Raji (cell line): ENCODE results near the gene ADGRA3.

Experiments used
- POLR2A ChIP-seq: IDR thresholded peaks from 2 replicates; pipeline ENCODE4 v1.6.1; 2011; ENCODE audit warnings: low read depth, low read length, control low read depth; ENCODE audit not compliant: insufficient read depth

Gene ADGRA3

DNA sequence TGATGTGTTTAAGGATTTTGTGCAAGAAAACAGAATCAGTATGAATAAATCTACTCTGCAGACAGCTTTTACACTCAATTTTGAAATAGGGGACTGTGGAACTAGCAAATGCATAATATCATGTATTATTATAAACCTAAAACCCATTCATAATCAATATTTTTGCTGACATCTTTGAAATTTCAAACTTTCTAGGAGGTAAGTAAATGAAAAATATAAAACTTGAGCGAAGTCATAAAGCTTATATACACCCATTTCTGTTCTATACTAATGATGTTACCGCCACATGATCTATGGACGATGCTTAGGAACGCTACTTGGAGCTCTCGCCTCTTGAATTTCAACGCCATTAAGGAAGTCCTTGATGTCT is 38.1 kb downstream of the ADGRA3 start:
- TF ChIP-seq POLR2A: no peak

DNA sequence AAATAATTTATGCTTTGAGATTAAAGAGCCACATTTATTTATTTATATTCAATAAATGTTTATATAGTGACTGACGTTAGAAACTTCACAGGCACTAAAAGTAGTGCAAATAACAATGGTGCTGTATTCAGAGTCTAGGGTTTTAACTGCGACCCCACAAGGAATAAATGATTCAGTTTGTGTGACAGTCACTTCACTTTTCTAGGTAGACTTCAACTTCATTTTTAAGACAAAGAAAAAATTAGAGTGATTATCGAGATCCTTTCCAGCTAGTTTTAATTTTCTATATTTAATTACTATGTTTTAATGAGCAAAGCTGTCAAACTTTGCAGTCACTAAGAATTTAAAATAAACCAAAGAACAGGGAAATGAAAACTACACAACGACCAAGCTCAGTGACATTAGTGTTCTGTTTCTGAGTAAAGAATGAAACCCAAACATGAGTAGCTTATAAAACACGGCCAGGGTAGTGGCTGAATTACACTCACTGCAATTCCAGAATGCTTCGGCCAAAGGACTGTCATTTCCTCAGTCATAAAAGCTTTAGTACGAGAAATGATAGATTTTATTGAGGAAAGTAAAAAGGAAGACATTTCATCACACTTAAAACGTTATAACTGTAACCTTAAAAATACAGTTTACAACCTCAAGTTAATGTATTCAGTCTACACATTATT is 38.6 kb downstream of the ADGRA3 start:
- TF ChIP-seq POLR2A: no peak

DNA sequence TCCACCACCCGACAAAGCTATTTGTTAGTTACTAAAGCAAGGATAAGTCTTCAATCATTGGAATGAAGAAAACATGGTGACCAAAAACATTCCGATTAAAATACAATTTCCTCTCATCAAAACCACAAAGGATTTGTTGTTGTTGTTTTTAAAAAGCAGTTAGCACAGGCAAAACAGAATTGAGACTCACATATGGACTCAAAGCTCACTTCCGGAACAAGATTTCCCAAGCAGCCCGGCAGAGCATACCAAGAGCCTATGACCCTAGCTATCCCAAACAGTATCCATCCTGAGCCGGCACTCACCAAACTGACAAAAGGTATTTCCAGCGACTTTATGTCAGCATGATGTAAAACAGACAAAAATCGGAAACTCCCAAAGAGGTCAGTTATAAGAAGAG is 39.9 kb downstream of the ADGRA3 start:
- no peak for TF ChIP-seq POLR2A

DNA sequence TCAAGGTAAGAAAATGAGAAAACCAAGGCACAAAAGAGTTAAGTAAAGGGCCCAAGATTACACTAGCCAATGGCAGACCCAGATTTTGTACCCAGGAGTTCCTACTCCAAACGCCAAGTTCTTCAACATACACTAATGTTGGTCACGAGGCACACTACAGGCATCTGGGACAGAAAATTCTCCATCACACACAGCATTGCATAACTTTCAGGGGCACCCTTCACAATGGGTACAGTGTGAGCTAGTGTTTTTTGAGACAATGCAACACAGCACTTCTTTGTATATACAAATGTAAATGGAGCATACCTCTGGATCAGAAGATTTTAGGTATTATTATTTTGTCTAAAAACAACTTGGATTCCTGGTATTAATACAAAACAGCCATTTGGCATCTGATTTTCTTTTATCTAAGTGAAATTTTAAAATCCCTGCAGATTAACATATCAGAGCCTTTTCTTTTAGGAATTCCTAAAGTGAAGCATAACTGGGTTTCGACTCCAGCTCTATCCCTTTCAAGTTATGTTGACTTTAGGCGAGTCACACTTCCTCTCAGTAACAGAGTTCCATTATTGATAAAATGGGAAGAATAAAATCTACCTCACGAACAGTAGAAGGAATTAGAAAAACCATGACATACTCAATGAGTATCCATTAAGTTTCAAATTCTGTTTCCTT is 41.1 kb downstream of the ADGRA3 start:
- no peak for TF ChIP-seq POLR2A

DNA sequence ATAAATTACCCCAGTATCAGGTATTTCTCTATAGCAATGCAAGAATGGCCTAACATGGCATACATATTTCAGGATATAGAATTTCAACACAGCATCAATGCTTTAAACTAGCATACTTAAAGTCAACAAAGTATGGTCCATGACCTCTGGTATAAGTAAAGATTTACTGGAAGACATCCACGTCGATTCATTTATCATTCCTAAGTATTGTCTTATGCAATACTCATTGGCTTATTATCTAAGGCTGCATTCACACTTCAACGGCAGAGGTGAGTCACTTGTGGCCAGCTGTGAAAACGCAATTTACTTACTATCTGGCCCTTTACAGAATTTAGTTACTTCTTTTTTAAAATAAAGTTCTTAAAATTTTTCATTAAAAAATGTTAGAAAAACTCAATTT is 42.6 kb downstream of the ADGRA3 start:
- TF ChIP-seq POLR2A: no peak

DNA sequence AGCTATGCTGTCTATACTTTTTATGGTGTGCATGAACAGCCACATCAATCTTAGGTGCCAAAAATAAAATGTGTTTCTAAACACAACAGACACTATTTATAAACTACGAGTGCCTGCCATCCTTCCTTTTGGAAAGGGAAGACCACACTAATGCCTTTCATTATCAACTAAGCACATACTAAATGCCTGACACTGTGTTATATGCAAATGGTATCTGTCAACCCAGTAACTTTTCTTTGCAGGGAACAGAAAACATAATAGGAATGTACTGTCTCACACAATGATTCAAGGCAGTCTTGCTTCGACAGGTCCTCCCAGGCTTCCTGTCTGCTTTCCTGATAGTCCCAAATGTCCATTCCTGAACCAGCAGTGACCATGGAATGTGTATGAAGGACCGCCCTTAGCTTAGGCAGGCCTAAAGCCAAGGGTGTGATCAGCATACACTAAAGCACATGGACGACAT is 43.8 kb downstream of the ADGRA3 start:
- TF ChIP-seq POLR2A: no peak

DNA sequence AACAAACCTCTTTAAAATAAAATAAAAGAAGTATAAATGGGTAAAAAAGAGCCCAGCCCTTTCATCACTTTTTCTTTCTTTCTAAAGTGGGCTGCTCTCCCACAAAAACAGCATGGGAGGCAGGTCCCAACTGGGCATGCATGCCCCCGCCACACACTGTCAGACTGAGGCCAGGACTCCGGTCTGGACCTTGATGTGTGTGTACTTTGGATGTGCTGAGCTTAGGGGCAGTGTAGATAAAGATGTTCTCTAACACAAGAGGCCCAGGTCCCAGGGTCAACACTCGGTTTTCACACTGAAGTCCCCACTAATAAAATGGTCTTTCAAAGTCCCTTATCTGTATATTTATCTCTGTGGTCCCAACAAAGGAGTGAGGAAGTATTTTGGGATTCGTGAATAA is 44.4 kb downstream of the ADGRA3 start:
- TF ChIP-seq POLR2A: no peak

DNA sequence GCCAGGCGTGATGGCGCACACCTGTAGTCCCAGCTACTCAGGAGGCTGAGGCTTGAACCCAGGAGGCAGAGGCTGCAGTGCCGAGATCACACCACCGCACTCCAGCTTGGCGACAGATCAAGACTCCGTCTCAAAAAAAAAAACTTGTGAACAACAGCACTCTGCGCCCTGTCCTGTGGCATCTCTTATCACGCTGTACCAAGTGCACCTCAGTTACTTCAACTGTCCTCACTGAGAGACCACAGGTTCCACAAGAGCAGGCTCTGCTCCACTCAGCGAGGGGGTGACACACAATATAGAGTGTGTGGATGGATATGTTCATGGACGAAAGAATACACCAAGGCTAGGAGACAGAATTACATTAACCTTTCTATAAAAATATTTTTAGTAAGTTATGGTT is 49.3 kb downstream of the ADGRA3 start:
- no peak for TF ChIP-seq POLR2A

DNA sequence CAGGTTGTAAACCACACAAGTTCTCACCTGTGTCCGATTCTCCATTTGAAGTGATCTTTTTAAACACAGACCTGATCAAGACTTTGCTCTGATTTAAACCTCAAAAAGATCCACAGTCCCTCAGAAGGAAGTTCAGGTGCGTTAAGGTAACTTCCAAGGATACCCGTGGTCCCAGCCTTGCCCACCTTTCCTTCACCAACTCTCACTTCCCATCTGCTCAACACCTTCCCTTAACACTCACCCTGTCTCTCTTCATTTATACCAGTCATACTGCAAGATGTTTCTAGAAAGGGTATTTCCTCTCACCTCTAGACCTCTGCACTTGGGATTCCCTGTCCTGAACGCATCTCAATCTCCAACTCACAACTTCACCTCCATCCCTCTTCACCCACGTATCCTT is 49.9 kb downstream of the ADGRA3 start:
- no peak for TF ChIP-seq POLR2A

DNA sequence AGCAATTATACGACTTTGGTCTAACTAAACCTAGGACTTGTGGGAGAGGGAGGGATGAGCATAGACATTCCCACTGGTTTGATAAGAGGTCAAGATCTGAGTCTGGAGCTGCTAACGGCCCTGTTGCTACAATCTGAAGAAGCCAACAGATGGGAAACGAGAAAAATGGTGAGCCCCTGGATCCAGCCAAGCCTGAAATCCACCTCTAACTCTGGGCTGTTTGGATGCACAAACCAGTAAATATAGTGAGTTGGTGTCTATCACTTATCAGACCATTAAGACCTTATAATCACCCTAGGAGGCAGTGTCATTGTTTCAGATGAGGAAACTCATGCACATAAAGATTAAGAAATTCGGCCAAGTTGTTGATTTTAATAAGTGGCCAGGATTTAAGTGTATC is 50.5 kb downstream of the ADGRA3 start:
- no peak for TF ChIP-seq POLR2A

DNA sequence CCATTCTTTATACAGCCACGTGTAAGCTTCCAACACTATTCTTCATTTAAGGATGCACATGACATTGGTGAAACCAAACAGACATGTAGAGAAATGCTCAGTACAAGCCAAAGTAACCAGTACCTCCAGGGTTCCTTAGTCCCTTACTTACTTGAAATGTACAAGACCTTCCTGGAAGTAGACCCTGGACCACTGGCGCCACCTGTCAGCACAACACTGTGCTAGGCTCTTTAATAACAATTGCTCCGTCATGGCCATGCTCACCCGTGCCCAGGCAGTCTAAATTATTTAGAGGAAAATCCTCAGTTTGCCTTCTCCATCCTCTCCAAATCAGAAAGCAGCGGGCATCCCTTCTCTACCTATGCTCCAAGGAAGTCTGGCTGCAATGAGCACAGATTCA is 52.7 kb downstream of the ADGRA3 start:
- TF ChIP-seq POLR2A: no peak

DNA sequence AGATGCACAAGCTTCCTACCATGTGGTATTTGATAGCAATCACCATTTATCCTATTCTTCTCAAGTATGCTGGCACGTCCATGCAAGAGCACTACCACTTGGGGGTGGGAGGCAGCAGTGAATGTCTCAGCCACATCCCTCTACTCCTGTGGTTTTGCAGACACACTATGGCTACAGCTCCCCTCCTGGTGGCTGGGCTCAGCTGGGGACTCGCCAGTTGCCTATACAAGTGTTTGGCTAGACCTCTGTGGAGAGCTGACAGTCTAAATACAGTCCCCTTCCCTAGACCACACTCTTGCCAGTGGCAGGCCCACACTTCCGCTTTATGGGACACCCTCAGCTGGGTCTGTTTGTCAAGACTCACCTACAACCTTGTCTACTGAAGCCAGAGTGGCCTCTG is 53.2 kb downstream of the ADGRA3 start:
- no peak for TF ChIP-seq POLR2A

DNA sequence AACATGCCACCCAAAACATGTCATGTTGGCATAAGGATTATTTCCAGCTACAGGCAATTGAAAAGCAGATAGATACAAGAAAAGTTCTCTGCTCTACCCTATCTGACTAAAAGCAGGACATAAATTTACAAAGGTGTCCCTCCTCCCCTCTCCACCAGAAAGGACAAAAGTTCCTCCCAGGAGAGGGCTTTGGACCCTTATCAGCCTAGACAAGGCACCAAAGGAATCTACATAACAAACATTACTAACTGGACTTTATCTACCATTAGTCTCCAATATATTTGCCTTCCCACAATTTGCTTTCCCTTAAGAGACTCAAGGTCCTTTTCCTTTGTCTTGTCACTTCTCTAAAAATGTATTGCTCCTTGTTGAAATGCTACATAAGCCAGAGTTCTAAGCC is 55.6 kb downstream of the ADGRA3 start:
- no peak for TF ChIP-seq POLR2A

DNA sequence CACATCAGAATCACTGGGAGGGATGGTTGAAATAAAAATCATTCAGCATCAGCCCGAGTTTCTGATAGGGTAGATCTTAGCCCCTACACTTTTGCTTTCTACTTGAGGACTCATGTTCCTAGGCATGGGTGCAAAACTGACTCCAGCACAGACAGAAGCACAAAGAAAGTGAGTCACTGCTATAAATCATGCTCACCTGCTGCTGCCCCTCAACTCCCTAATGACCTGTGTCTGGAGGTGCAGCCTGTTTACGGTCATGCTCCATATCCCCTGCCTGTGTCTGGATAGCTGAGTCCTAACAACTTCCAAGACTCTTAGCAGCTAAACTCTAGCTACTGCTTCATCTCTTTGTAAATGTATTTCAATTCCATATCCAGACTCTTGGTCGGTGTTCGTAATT is 57.8 kb downstream of the ADGRA3 start:
- TF ChIP-seq POLR2A: no peak

DNA sequence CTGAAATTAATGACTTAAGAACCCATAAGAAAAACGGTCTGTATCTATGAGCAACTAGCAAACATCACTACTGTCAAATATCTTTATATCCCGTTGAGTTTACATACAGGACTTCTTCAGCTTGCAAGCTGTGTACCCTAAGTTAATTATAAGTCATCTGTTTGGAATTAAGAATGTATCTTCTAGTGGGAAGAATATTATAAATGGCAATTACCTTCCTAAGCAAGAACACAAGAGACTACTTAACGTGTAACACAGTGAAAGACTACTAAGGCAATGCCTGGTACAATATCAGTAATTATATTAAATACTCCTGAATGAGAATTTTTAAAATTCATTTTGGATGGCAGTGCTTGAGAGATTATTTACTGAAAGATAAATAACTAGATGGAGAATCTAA is 58.5 kb downstream of the ADGRA3 start:
- TF ChIP-seq POLR2A: no peak

DNA sequence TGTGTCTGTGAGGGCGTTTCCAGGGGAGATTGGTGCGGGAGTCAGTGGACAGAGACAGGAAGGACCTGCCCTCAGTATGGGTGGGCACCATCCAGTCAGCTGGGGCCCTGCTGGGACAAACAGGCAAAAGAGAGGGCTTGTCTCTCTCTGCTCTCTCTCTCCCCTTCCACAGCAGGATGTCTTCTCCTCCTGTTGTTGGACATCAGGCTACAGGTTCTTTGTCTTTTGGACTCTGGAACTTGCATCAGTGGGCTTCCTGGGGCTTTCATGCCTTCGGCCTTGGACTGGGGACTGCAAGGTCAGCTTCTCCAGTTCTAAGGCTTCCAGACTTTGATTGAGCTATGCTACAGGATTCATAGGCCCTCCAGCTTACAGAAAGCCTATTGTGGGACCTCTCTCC is 59.6 kb downstream of the ADGRA3 start:
- no peak for TF ChIP-seq POLR2A

DNA sequence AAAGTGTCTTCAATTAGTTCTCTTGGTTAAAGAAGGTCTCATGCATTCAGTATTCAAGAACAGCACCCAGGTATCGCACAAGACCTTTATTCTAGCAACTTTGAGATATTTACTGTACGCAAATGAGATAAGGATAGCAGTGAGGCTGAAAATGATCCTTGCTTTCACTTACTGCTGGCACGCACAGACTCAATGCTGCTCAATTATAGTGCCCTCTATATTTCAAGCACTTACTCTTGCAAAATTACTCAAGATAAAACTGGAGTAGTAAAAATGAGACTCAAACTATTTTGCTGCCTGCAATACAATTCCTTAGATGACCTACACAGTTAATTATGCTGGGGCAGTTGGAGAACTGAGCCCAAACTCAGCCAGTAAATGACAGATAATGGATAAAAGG is 60.9 kb downstream of the ADGRA3 start:
- no peak for TF ChIP-seq POLR2A
